Suprapubic skin (tissue), 4 donors: ENCODE data around the gene ESPNL. TPM values are rescaled to one million over a fixed set of nuclear protein-coding genes. Genes with fewer than 3 reads are reported as not detected.

Experiments used
- DNase-seq, 2 donors: peaks; one replicate each; pipeline ENCODE4 v3.0.0-alpha.2; 2019; ENCODE audit warnings: low spot score in 2 of 2
- H3K27ac ChIP-seq: fragments of 200-600 bp; sonication (generic); one replicate; pipeline ENCODE4 v1.5.1; 2019
- H3K27me3 ChIP-seq: fragments of 200-600 bp; sonication (generic); one replicate; pipeline ENCODE4 v1.5.1; 2019
- H3K36me3 ChIP-seq: fragments of 200-600 bp; sonication (generic); one replicate; pipeline ENCODE4 v1.5.1; 2019
- H3K4me1 ChIP-seq: fragments of 200-600 bp; sonication (generic); one replicate; pipeline ENCODE4 v1.5.1; 2019
- H3K4me3 ChIP-seq: fragments of 200-600 bp; sonication (generic); one replicate; pipeline ENCODE4 v1.5.1; 2019; ENCODE audit warnings: mild to moderate bottlenecking
- H3K9me3 ChIP-seq: fragments of 200-600 bp; sonication (generic); one replicate; pipeline ENCODE4 v1.5.1; 2019
- EP300 ChIP-seq: sonication (generic); formaldehyde crosslinking; IDR thresholded peaks from one replicate; pipeline ENCODE4 v1.6.1; 2017; ENCODE audit warnings: antibody characterized with exemption
- POLR2A ChIP-seq, 2 donors: fragments of 450-650 bp; IDR thresholded peaks; one replicate each; pipeline ENCODE4 v1.6.1; 2017; ENCODE audit warnings: antibody characterized with exemption in 2 of 2, mild to moderate bottlenecking in 2 of 2, moderate library complexity in 2 of 2
- POLR2AphosphoS5 ChIP-seq, 3 donors: sonication (generic); formaldehyde crosslinking; IDR thresholded peaks; one replicate each; pipeline ENCODE4 v1.6.1; 2017; ENCODE audit warnings: antibody characterized with exemption in 3 of 3
- WGBS: methylation state at CpG from one replicate; pipeline ENCODE4 v1.1.5; 2018; 5-methylcytosine and 5-hydroxymethylcytosine counted together
- total RNA-seq, 4 donors: library from RNA; depleted of rRNA; stranded (reverse); fragments of >200 nt; gene quantifications; one replicate each; pipeline ENCODE4 v1.1.0, GENCODE V29; 2016
- TF ChIP-seq, protein P1 (sequence below), 2 donors: fragments of 200-600 bp in 1 of 2; fragments of 450-650 bp in 1 of 2; sonication (generic) in 1 of 2; IDR thresholded peaks; one replicate each; pipeline ENCODE4 v1.5.1; 2016 to 2019; ENCODE audit warnings: antibody characterized with exemption in 2 of 2, mild to moderate bottlenecking in 1 of 2, moderate library complexity in 1 of 2

The ESPNL gene
- total RNA-seq, 4 donors from 2014 or later: 0.25 to 0.56 TPM; not detected in 2

DNA sequence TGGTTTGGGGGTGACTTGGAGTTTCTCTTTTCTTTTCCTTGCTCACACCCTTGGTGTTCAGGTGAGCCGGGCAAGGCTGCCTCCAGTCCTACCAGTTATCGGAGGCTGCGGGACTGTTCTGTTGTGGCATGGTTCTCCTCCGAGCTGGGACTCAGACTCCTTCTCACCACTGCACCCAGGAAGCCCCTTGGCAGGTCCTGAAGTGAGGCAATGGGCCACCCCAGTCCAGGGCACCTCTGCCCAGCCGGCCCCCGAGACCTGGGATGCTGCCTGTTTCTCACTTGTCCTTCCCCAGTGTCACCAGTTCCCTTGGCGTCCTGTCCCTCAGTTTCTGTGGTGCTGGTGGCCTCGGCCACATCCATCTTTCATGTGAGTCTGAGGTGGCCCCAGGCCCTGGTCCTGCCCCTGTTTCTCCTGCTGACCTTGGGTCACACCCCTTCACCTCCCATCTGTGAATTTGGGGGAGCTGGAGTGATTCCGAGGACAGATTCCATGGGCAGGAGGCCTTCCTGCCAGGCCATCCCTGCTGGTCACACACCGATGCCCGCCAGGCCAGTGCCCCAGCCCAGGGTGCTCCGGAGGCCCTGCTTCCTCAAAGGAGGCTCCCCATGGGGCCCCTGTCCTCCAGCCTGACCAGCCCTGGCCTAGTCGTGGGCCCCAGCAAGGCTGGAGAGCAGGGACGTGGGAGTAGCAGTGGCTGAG, 31.8 kb downstream of the ESPNL start:
- H3K9me3 ChIP-seq: no peaks in the 10 kb centered on the region
- WGBS: 83% methylated on average over 10 of the region's 14 CpGs
- H3K4me3 ChIP-seq: no peak overlapping the region
- DNase-seq: no peak
- H3K27me3 ChIP-seq: peaks cover 7% of the 10 kb centered on the region
- peaks cover 7% of the 10 kb centered on the region for H3K4me1 ChIP-seq
- no peak overlapping the region for H3K27ac ChIP-seq
- no peaks in the 10 kb centered on the region for H3K36me3 ChIP-seq
- TF ChIP-seq POLR2AphosphoS5 (IDR thresholded peaks at IDR 0.05) (no peak), POLR2A (IDR thresholded peaks at IDR 0.05) (no peak), EP300 (no peak)
- TF ChIP-seq, protein P1, sequence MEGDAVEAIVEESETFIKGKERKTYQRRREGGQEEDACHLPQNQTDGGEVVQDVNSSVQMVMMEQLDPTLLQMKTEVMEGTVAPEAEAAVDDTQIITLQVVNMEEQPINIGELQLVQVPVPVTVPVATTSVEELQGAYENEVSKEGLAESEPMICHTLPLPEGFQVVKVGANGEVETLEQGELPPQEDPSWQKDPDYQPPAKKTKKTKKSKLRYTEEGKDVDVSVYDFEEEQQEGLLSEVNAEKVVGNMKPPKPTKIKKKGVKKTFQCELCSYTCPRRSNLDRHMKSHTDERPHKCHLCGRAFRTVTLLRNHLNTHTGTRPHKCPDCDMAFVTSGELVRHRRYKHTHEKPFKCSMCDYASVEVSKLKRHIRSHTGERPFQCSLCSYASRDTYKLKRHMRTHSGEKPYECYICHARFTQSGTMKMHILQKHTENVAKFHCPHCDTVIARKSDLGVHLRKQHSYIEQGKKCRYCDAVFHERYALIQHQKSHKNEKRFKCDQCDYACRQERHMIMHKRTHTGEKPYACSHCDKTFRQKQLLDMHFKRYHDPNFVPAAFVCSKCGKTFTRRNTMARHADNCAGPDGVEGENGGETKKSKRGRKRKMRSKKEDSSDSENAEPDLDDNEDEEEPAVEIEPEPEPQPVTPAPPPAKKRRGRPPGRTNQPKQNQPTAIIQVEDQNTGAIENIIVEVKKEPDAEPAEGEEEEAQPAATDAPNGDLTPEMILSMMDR (IDR thresholded peaks at IDR 0.05): no peak

DNA sequence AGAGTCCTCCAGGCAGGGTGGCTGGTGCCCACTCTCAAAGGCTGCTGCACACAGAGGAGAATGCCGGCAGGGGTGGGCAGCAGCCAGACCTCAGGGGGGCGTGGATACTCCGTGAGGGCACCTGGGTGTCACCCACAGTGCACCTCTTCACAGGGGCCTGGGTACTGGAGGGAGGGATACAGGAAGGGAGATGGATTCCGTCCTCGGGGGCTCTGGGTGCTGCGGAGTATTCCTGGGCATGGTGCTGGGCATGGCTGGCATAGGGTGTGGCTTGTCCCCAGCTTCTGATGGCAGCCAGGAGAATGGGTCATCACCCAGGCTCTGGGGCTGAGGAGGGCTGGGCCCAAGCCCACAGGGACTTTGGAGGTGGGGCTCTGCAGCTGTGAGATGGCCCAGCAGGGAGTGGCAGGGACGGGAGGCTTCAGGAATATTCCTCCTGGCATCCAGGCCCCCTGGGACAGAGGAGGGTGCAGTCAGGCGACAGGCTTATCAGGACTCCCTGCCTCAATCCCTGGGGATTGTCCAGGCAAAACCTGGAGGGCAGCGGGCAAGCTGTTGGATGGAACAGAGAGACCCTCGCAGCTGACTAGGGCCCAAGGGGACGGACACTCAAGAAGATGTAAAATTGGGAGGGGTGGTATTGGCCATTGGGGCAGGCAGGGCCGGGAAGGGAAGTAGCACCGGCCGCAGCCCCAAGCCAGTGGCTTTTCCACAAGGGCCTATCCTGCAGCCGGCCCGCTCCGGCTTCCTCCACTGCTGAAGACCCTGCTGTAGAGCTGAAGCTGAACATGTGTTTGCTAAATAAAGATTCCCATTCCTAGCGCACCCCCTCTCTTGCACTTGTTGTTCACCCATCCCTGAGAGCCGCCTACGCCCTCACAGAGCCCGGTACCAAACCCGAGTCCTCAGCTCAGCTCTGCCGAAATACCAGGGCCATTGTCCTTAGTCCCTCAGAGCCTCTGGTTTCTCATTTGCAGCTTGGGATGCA, 32.6 kb downstream of the ESPNL start:
- 89% methylated on average over 17 of the region's 23 CpGs for WGBS
- TF ChIP-seq, protein P1 (IDR thresholded peaks at IDR 0.05): no peak
- no peaks in the 10 kb centered on the region for H3K9me3 ChIP-seq
- no peak overlapping the region for H3K27ac ChIP-seq
- H3K27me3 ChIP-seq: peaks cover 4% of the 10 kb centered on the region
- H3K4me1 ChIP-seq: no peaks in the 10 kb centered on the region
- H3K36me3 ChIP-seq: no peaks in the 10 kb centered on the region
- DNase-seq: no peak
- H3K4me3 ChIP-seq: no peak overlapping the region

DNA sequence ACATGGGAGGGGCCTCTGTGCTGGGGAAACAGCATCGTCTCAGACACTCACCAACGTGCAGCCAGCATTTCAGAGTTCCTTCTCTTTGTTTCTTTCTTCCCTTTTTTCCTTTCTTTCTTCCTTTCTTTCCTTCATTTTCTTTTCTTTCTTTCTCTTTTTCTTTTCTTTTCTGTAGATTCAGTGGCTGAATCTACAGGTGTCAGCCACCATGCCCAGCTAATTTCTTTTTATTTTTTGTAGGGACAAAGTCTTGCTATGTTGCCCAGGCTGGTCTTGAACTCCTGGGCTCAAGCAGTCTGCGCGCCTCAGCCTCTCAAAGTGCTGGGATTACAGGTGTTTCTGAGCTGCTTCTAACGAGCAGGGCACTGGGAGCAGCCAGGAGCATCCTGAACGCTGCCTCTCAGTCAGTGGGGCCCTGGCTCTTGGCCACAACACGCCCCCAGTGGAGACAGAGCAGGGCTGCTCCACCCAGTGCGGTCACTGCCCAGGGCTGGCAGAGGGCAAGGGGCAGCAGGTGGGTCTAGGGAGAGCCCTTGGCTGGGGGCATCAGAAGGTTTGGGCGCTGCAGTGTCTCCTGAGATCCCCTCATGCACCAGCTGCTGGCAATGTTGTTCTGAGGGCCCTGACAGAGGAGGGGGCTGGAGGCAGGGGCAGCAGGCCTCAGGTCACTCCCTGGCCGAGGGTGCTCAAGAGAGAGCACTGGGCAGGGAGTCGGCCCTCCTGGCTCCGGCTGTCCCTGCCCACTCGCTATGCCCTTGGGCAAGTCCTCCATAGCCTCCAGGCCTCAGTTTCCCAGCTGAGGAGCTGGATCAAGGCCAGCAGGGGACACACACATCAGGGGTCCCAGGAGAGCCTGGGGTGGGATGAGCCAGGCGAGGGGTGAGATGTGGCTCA, 33.6 kb downstream of the ESPNL start:
- 69% methylated on average over 8 of the region's 14 CpGs for WGBS
- TF ChIP-seq, protein P1 (IDR thresholded peaks at IDR 0.05): no peak
- TF ChIP-seq POLR2AphosphoS5 (IDR thresholded peaks at IDR 0.05) (no peak), POLR2A (IDR thresholded peaks at IDR 0.05) (no peak), EP300 (no peak)

DNA sequence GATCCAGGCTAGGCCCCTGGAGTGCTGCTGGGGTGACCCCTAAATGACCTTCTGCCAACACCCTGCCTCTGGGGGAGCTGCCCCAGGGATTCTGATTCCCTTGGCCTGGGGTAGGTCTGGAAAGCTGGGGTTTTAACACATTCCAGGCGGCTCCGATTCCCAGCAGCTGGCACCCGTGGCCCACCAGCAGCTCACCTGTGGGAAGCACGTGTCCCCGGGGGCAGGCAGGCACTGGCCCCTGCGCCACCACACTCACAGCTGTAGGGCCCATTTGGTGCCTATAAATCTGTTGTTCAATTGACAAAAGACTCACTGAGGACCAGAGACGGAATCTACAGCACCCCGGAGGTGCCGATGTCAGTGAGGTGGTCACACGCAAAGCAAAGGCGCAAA, 34.2 kb downstream of the ESPNL start:
- Histone ChIP-seq H3K4me1 (peaks cover 10% of the 10 kb centered on the region), H3K27ac (no peak overlapping the region), H3K27me3 (peaks cover 6% of the 10 kb centered on the region), H3K9me3 (no peaks in the 10 kb centered on the region), H3K4me3 (no peak overlapping the region), H3K36me3 (no peaks in the 10 kb centered on the region)
- 90% methylated on average over 11 of the region's 11 CpGs for WGBS
- no peak for TF ChIP-seq POLR2AphosphoS5 (IDR thresholded peaks at IDR 0.05)
- TF ChIP-seq, protein P1 (IDR thresholded peaks at IDR 0.05): no peak
- TF ChIP-seq EP300: no peak
- no peak for TF ChIP-seq POLR2A (IDR thresholded peaks at IDR 0.05)
- DNase-seq: no peak

More for the DNA sequence above, 33.6 kb downstream of the ESPNL start:
- no peaks in the 10 kb centered on the region for H3K36me3 ChIP-seq
- no peak for DNase-seq
- peaks cover 5% of the 10 kb centered on the region for H3K4me1 ChIP-seq
- H3K4me3 ChIP-seq: no peak overlapping the region
- H3K27me3 ChIP-seq: no peaks in the 10 kb centered on the region
- no peak overlapping the region for H3K27ac ChIP-seq
- H3K9me3 ChIP-seq: no peaks in the 10 kb centered on the region
